RWPE1 (cell line): Measurements from ENCODE around the gene MSH5.

ENCODE experiments used
- CTCF ChIA-PET: fragments of 350-600 bp; sonication (Branson Sonifier 250); formaldehyde crosslinking; extraction: SDS; loops from one replicate; lab custom pipeline; 2021; lab: Yijun Ruan, JAX
- POLR2A ChIA-PET: fragments of 400-600 bp; formaldehyde crosslinking; extraction: SDS; loops from one replicate; lab custom pipeline; 2020; ENCODE audit warnings: antibody characterized with exemption; ENCODE audit not compliant: low non-redundant PET; lab: Yijun Ruan, JAX
- DNase-seq: peaks from one replicate; pipeline ENCODE4 v3.0.0; 2012; ENCODE audit warnings: low spot score
- H3K27ac ChIP-seq: fragments of 450-650 bp; 2 replicates; pipeline ENCODE4 v1.5.1; 2017
- CTCF ChIP-seq: fragments of 450-650 bp; conservative IDR thresholded peaks from 2 replicates; pipeline ENCODE4 v1.5.1; 2017; ENCODE audit warnings: low read depth, mild to moderate bottlenecking

The MSH5 gene

GRCh38 chr6:31739639-31740396 is at the start of gene MSH5:
TSS of gene MSH5 (plus strand) at chr6:31740005. CDS start at chr6:31740467, 462 bp downstream.
- POLR2A ChIA-PET, result interaction anchor here (0.6 to 0.7 kb wide), 2 partner anchors 13 to 67 kb away, joined by 3 to 4 read pairs; partner anchors contain the start of gene LSM2
- TF ChIP-seq CTCF, result no peak
- H3K27ac ChIP-seq, result peak within 1 kb of the TSS; percentile 96
- CTCF ChIA-PET, result interaction anchor here (0.6 to 1.7 kb wide), 4 partner anchors 30 to 57 kb away, joined by 3 to 5 read pairs (median 4); no protein-coding TSS in a partner anchor
- DNase-seq, result peak; percentile 99

- POLR2A ChIA-PET, result no interaction called here
- peak overlapping the region; percentile 52 for H3K27ac ChIP-seq
- no peak for TF ChIP-seq CTCF
- no peak for DNase-seq
- CTCF ChIA-PET, result interaction anchor here (0.6 to 1.0 kb wide), 5 partner anchors 11 to 192 kb away, joined by 3 to 5 read pairs (median 4); partner anchors contain the start of gene LY6G6C
Measured at GRCh38 chr6:31690231-31691077, 49.4 kb upstream of the MSH5 start.

GRCh38 chr6:31691078-31691463 is 48.7 kb upstream of the MSH5 start:
- H3K27ac ChIP-seq, result peak overlapping the region; percentile 52
- ChIA-PET CTCF (interaction anchor here (0.6 to 1.0 kb wide), 4 partner anchors 31 to 273 kb away, joined by 4 to 5 read pairs (median 4); partner anchors contain the start of gene LY6G6C), POLR2A (no interaction called here)
- no peak for DNase-seq
- TF ChIP-seq CTCF, result no peak

- CTCF ChIA-PET, result interaction anchor here (0.6 to 1.0 kb wide), 3 partner anchors 30 to 273 kb away, joined by 3 to 5 read pairs (median 4); partner anchors contain the start of gene LY6G6C
- POLR2A ChIA-PET, result no interaction called here
- no peak for DNase-seq
- H3K27ac ChIP-seq, result 0 out of 2 replicates have a peak overlapping the region, but pooled peaks have one; percentile 17
- TF ChIP-seq CTCF, result no peak
Measured at GRCh38 chr6:31691564-31692108, 48.2 kb upstream of the MSH5 start.

GRCh38 chr6:31692353-31692752 is 47.5 kb upstream of the MSH5 start:
- ChIA-PET POLR2A (no interaction called here), CTCF (interaction anchor here (0.6 to 1.0 kb wide), 5 partner anchors 10 to 287 kb away, joined by 3 to 4 read pairs (median 3); partner anchors contain the start of gene ABHD16A)
- no peak overlapping the region for H3K27ac ChIP-seq
- no peak for DNase-seq
- TF ChIP-seq CTCF, result no peak
